Measurements from ENCODE around the gene CEP152.

DNA sequence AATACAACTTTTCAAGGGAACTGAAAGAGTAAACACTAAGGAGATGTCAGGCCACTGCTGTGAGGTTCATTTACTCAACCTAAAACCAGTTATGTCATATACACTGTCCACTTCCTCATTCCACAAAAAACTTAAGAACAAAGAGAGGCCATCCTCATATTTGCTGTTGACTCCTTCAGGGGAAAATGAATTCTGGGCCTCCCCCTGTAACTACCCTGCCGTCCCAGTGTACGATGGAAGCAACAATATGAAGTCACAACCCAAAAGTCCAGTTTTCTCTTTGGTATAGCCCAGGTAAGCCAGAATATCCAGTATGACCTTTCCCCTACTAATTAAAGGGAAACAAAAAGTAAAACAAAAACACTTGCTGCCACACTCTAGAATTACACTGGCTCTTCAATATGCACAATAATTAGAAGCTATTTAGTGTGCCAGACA, 16.2 kb downstream of the CEP152 start:
- TF ChIP-seq ZNF23 (tag by site-specific recombination; IDR thresholded peaks at IDR 0.05; ENCODE audit: borderline replicate concordance) (no peak), FEZF1 (tag by site-specific recombination; IDR thresholded peaks at IDR 0.05) (no peak), ZNF654 (tag by site-specific recombination; IDR thresholded peaks at IDR 0.05; ENCODE audit: low read depth) (no peak), HOXA7 (CRISPR knock-in tag; IDR thresholded peaks at IDR 0.05; ENCODE audit: borderline replicate concordance) (no peak)
- TF ChIP-seq, protein P1, sequence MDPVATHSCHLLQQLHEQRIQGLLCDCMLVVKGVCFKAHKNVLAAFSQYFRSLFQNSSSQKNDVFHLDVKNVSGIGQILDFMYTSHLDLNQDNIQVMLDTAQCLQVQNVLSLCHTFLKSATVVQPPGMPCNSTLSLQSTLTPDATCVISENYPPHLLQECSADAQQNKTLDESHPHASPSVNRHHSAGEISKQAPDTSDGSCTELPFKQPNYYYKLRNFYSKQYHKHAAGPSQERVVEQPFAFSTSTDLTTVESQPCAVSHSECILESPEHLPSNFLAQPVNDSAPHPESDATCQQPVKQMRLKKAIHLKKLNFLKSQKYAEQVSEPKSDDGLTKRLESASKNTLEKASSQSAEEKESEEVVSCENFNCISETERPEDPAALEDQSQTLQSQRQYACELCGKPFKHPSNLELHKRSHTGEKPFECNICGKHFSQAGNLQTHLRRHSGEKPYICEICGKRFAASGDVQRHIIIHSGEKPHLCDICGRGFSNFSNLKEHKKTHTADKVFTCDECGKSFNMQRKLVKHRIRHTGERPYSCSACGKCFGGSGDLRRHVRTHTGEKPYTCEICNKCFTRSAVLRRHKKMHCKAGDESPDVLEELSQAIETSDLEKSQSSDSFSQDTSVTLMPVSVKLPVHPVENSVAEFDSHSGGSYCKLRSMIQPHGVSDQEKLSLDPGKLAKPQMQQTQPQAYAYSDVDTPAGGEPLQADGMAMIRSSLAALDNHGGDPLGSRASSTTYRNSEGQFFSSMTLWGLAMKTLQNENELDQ (tag by site-specific recombination; IDR thresholded peaks at IDR 0.05; ENCODE audit: low read depth), result no peak
- TF ChIP-seq, protein P2, sequence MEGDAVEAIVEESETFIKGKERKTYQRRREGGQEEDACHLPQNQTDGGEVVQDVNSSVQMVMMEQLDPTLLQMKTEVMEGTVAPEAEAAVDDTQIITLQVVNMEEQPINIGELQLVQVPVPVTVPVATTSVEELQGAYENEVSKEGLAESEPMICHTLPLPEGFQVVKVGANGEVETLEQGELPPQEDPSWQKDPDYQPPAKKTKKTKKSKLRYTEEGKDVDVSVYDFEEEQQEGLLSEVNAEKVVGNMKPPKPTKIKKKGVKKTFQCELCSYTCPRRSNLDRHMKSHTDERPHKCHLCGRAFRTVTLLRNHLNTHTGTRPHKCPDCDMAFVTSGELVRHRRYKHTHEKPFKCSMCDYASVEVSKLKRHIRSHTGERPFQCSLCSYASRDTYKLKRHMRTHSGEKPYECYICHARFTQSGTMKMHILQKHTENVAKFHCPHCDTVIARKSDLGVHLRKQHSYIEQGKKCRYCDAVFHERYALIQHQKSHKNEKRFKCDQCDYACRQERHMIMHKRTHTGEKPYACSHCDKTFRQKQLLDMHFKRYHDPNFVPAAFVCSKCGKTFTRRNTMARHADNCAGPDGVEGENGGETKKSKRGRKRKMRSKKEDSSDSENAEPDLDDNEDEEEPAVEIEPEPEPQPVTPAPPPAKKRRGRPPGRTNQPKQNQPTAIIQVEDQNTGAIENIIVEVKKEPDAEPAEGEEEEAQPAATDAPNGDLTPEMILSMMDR (tag by site-specific recombination; IDR thresholded peaks at IDR 0.05), result no peak
- TF ChIP-seq, protein P3, sequence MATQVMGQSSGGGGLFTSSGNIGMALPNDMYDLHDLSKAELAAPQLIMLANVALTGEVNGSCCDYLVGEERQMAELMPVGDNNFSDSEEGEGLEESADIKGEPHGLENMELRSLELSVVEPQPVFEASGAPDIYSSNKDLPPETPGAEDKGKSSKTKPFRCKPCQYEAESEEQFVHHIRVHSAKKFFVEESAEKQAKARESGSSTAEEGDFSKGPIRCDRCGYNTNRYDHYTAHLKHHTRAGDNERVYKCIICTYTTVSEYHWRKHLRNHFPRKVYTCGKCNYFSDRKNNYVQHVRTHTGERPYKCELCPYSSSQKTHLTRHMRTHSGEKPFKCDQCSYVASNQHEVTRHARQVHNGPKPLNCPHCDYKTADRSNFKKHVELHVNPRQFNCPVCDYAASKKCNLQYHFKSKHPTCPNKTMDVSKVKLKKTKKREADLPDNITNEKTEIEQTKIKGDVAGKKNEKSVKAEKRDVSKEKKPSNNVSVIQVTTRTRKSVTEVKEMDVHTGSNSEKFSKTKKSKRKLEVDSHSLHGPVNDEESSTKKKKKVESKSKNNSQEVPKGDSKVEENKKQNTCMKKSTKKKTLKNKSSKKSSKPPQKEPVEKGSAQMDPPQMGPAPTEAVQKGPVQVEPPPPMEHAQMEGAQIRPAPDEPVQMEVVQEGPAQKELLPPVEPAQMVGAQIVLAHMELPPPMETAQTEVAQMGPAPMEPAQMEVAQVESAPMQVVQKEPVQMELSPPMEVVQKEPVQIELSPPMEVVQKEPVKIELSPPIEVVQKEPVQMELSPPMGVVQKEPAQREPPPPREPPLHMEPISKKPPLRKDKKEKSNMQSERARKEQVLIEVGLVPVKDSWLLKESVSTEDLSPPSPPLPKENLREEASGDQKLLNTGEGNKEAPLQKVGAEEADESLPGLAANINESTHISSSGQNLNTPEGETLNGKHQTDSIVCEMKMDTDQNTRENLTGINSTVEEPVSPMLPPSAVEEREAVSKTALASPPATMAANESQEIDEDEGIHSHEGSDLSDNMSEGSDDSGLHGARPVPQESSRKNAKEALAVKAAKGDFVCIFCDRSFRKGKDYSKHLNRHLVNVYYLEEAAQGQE (tag by site-specific recombination; IDR thresholded peaks at IDR 0.05), result no peak
- TF ChIP-seq, protein P4, sequence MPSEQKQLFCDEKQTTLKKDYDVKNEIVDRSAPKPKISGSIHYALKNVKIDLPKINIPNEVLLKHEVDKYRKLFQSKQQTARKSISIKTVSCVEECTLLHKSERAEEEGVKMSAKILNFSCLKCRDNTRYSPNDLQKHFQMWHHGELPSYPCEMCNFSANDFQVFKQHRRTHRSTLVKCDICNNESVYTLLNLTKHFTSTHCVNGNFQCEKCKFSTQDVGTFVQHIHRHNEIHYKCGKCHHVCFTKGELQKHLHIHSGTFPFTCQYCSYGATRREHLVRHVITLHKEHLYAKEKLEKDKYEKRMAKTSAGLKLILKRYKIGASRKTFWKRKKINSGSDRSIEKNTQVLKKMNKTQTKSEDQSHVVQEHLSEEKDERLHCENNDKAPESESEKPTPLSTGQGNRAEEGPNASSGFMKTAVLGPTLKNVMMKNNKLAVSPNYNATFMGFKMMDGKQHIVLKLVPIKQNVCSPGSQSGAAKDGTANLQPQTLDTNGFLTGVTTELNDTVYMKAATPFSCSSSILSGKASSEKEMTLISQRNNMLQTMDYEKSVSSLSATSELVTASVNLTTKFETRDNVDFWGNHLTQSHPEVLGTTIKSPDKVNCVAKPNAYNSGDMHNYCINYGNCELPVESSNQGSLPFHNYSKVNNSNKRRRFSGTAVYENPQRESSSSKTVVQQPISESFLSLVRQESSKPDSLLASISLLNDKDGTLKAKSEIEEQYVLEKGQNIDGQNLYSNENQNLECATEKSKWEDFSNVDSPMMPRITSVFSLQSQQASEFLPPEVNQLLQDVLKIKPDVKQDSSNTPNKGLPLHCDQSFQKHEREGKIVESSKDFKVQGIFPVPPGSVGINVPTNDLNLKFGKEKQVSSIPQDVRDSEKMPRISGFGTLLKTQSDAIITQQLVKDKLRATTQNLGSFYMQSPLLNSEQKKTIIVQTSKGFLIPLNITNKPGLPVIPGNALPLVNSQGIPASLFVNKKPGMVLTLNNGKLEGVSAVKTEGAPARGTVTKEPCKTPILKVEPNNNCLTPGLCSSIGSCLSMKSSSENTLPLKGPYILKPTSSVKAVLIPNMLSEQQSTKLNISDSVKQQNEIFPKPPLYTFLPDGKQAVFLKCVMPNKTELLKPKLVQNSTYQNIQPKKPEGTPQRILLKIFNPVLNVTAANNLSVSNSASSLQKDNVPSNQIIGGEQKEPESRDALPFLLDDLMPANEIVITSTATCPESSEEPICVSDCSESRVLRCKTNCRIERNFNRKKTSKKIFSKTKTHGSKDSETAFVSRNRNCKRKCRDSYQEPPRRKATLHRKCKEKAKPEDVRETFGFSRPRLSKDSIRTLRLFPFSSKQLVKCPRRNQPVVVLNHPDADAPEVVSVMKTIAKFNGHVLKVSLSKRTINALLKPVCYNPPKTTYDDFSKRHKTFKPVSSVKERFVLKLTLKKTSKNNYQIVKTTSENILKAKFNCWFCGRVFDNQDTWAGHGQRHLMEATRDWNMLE (tag by site-specific recombination; conservative IDR thresholded peaks at IDR 0.05; ENCODE audit: low read depth), result no peak
- TF ChIP-seq, protein P5, sequence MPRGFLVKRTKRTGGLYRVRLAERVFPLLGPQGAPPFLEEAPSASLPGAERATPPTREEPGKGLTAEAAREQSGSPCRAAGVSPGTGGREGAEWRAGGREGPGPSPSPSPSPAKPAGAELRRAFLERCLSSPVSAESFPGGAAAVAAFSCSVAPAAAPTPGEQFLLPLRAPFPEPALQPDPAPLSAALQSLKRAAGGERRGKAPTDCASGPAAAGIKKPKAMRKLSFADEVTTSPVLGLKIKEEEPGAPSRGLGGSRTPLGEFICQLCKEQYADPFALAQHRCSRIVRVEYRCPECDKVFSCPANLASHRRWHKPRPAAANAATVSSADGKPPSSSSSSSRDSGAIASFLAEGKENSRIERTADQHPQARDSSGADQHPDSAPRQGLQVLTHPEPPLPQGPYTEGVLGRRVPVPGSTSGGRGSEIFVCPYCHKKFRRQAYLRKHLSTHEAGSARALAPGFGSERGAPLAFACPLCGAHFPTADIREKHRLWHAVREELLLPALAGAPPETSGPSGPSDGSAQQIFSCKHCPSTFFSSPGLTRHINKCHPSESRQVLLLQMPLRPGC (tag by site-specific recombination; IDR thresholded peaks at IDR 0.05), result no peak

All from HEK293 (cell line).